HCT116 (cell line): ENCODE results near the gene BRAT1. TPM values are rescaled to one million over a fixed set of nuclear protein-coding genes. Genes with fewer than 3 reads are reported as not detected.

Experiments used
- ATAC-seq: fragments of 200-7000 bp; cut with Tn5 transposase; 2 replicates; pipeline ENCODE4 v1.9.1; 2020; ENCODE audit warnings: mild to moderate bottlenecking, moderate library complexity
- BruUV-seq: library from RNA; stranded (reverse); fragments of 400-500 nt; replicated peaks from 2 replicates; lab custom pipeline; 2021; lab: Mats Ljungman, UMichigan
- CTCF ChIA-PET: fragments of 300-600 bp; sonication (Branson Sonifier 250); formaldehyde crosslinking; loops from one replicate; lab custom pipeline; 2021; ENCODE audit warnings: antibody characterized with exemption; lab: Charles Lee
- POLR2A ChIA-PET: fragments of 300-600, 350-600 bp; sonication (Branson Sonifier 250); formaldehyde crosslinking; loops from one replicate; lab custom pipeline; 2021; ENCODE audit warnings: antibody characterized with exemption; lab: Charles Lee
- RAD21 ChIA-PET, 2 experiments: fragments of 300-600 bp; sonication (Branson Sonifier 250); formaldehyde crosslinking; loops; one replicate each; lab custom pipeline; 2023; ENCODE audit warnings: low total read pairs in 2 of 2; ENCODE audit not compliant: uncharacterized antibody in 2 of 2, unreplicated experiment in 2 of 2, low non-redundant PET in 1 of 2; lab: Charles Lee
- DNase-seq: peaks from one replicate; pipeline ENCODE4 v3.0.0-alpha.2; 2010; ENCODE audit warnings: low read depth, low spot score
- H2AFZ ChIP-seq: fragments of 200-600 bp; shearing (Covaris generic), sonication (generic); 2 replicates; pipeline ENCODE4 v1.6.1; 2017; ENCODE audit warnings: low read depth, mixed run types, mixed read lengths, antibody characterized with exemption, low read length; ENCODE audit not compliant: poor library complexity, severe bottlenecking
- H3K27ac ChIP-seq: 2 replicates; pipeline ENCODE4 v1.5.1; 2012; ENCODE audit warnings: low read depth, low read length
- H3K27me3 ChIP-seq: fragments of 200-600 bp; sonication (generic); 2 replicates; pipeline ENCODE4 v1.6.1; 2016; ENCODE audit warnings: mixed run types, low read length, mixed read lengths; ENCODE audit not compliant: insufficient read depth
- H3K36me3 ChIP-seq, 2 experiments: fragments of 200-500 bp in 1 of 2; fragments of 200-600 bp in 1 of 2; sonication (Bioruptor generic) in 1 of 2; sonication (generic) in 1 of 2; 2 replicates each; pipeline versions ENCODE4 v1.5.1 to v1.6.1; 2014 to 2016; ENCODE audit warnings: low read length in 2 of 2, inconsistent platforms in 1 of 2, mixed read lengths in 1 of 2, mixed run types in 1 of 2; ENCODE audit not compliant: insufficient read depth in 2 of 2, control insufficient read depth in 1 of 2
- H3K4me1 ChIP-seq, 2 experiments: fragments of 200-600 bp in 1 of 2; sonication (generic) in 1 of 2; 2 replicates each; pipeline versions ENCODE4 v1.5.1 to v1.6.1; 2012 to 2017; ENCODE audit warnings: low read length in 2 of 2, inconsistent platforms in 1 of 2, mild to moderate bottlenecking in 1 of 2, mixed read lengths in 1 of 2, mixed run types in 1 of 2, moderate library complexity in 1 of 2; ENCODE audit not compliant: insufficient read depth in 2 of 2, control insufficient read depth in 1 of 2
- H3K4me2 ChIP-seq: fragments of 200-600 bp; sonication (generic); 2 replicates; pipeline ENCODE4 v1.6.1; 2017; ENCODE audit warnings: mixed run types, low read length, mixed read lengths
- H3K4me3 ChIP-seq, 2 experiments: fragments of 200-600 bp in 1 of 2; sonication (generic) in 1 of 2; replicated peaks in 1 of 2; 2 replicates each; pipeline ENCODE4 v1.5.1; 2011 to 2016; ENCODE audit warnings: low read length in 2 of 2, control low read depth in 1 of 2, low read depth in 1 of 2, mild to moderate bottlenecking in 1 of 2, mixed read lengths in 1 of 2, mixed run types in 1 of 2
- H3K79me2 ChIP-seq: fragments of 200-600 bp; sonication (generic); 2 replicates; pipeline ENCODE4 v1.6.1; 2017; ENCODE audit warnings: mild to moderate bottlenecking, mixed run types, low read length, moderate library complexity, mixed read lengths; ENCODE audit not compliant: insufficient read depth
- H3K9ac ChIP-seq: fragments of 200-600 bp; sonication (generic); 2 replicates; pipeline ENCODE4 v1.6.1; 2016; ENCODE audit warnings: low read length, mixed read lengths
- H3K9me2 ChIP-seq: fragments of 200-600 bp; sonication (generic), shearing (Covaris generic); 2 replicates; pipeline ENCODE4 v1.6.1; 2017; ENCODE audit warnings: mixed run types, mild to moderate bottlenecking, moderate library complexity; ENCODE audit not compliant: insufficient read depth
- H3K9me3 ChIP-seq, 2 experiments: fragments of 200-500 bp in 1 of 2; fragments of 200-600 bp in 1 of 2; sonication (Bioruptor generic) in 1 of 2; sonication (generic) in 1 of 2; 2 replicates each; pipeline ENCODE4 v1.6.1; 2014 to 2017; ENCODE audit warnings: low read length in 2 of 2, mixed read lengths in 2 of 2, inconsistent platforms in 1 of 2, low read depth in 1 of 2, mild to moderate bottlenecking in 1 of 2, mixed run types in 1 of 2, moderate library complexity in 1 of 2; ENCODE audit not compliant: control insufficient read depth in 1 of 2, insufficient read depth in 1 of 2
- H4K20me1 ChIP-seq: fragments of 200-600 bp; sonication (generic), shearing (Covaris generic); 2 replicates; pipeline ENCODE4 v1.6.1; 2017; ENCODE audit warnings: mixed run types, mild to moderate bottlenecking, moderate library complexity; ENCODE audit not compliant: insufficient read depth
- CTCF ChIP-seq, 3 experiments: fragments of 200-600 bp in 1 of 3; sonication (generic) in 1 of 3; IDR thresholded peaks in 2 of 3; conservative IDR thresholded peaks in 1 of 3; 2 replicates each; pipeline ENCODE4 v1.5.1; 2012 to 2017; ENCODE audit warnings: low read depth in 2 of 3, low read length in 2 of 3, antibody characterized with exemption in 1 of 3, borderline replicate concordance in 1 of 3, control low read depth in 1 of 3, mild to moderate bottlenecking in 1 of 3, mixed read lengths in 1 of 3, mixed run types in 1 of 3, moderate library complexity in 1 of 3; ENCODE audit not compliant: insufficient read depth in 1 of 3
- EGR1 ChIP-seq: IDR thresholded peaks from 2 replicates; pipeline ENCODE4 v1.6.1; 2012; ENCODE audit warnings: low read depth
- ELF1 ChIP-seq: IDR thresholded peaks from 2 replicates; pipeline ENCODE4 v1.6.1; 2012; ENCODE audit warnings: low read depth, borderline replicate concordance
- EZH2 ChIP-seq: fragments of 200-600 bp; sonication (generic); IDR thresholded peaks from 2 replicates; pipeline ENCODE4 v1.6.1; 2017; ENCODE audit warnings: antibody characterized with exemption, mixed run types
- MAX ChIP-seq: IDR thresholded peaks from 2 replicates; pipeline ENCODE4 v1.6.1; 2012
- POLR2A ChIP-seq: IDR thresholded peaks from 2 replicates; pipeline ENCODE4 v1.7.0; 2011; ENCODE audit warnings: borderline replicate concordance; ENCODE audit not compliant: insufficient read depth, insufficient read length; ENCODE audit errors: extremely low read depth
- POLR2AphosphoS5 ChIP-seq: IDR thresholded peaks from 2 replicates; pipeline ENCODE4 v1.6.1; 2011; ENCODE audit warnings: mild to moderate bottlenecking, low read depth, low read length, moderate library complexity
- RAD21 ChIP-seq: IDR thresholded peaks from 2 replicates; pipeline ENCODE4 v1.6.1; 2012; ENCODE audit warnings: low read depth, mild to moderate bottlenecking
- REST ChIP-seq: IDR thresholded peaks from 2 replicates; pipeline ENCODE4 v1.6.1; 2012; ENCODE audit warnings: low read depth
- SP1 ChIP-seq: IDR thresholded peaks from 2 replicates; pipeline ENCODE4 v1.6.1; 2012; ENCODE audit warnings: low read depth
- TCF7L2 ChIP-seq: IDR thresholded peaks from 2 replicates; pipeline ENCODE4 v1.7.0; 2011; ENCODE audit warnings: borderline replicate concordance, inconsistent platforms; ENCODE audit not compliant: insufficient read depth, insufficient read length; ENCODE audit errors: extremely low read depth
- YY1 ChIP-seq: IDR thresholded peaks from 2 replicates; pipeline ENCODE4 v1.6.1; 2011; ENCODE audit warnings: low read length, low read depth, moderate library complexity, mild to moderate bottlenecking; ENCODE audit not compliant: insufficient replicate concordance; ENCODE audit errors: extremely low read depth
- ZBTB33 ChIP-seq: IDR thresholded peaks from 2 replicates; pipeline ENCODE4 v1.6.1; 2011; ENCODE audit warnings: mild to moderate bottlenecking, low read length, moderate library complexity; ENCODE audit not compliant: insufficient replicate concordance; ENCODE audit errors: extremely low read depth
- intact Hi-C: fragments of 100-400 bp; cut with micrococcal nuclease; formaldehyde crosslinking; loops from 2 replicates; pipeline ENCODE4 v1.10.0; 2022
- total RNA-seq: library from RNA; stranded (reverse); gene quantifications from one replicate; pipeline ENCODE4 v1.2.1, GENCODE V29; 2021; ENCODE audit not compliant: unreplicated experiment

BRAT1 gene
- total RNA-seq, 1 experiment from 2014 or later: 47.6 TPM

GRCh38 chr7:2580636-2581035 lies 25.3 kb upstream of the BRAT1 start:
- CTCF ChIA-PET: no interaction called here
- BruUV-seq: no TSS peak
- intact Hi-C loops: no loop called here

More at GRCh38 chr7:2580636-2581035, 25.3 kb upstream of the BRAT1 start:
- H3K9me2 ChIP-seq: no peaks in the 10 kb centered on the region
- ATAC-seq (no peak), DNase-seq (no peak)
- ChIA-PET POLR2A (no interaction called here), RAD21 (no interaction called here)
- no peak overlapping the region for H3K27ac ChIP-seq
- peaks cover 0 to 4% of the 10 kb centered on the region in 2 experiments; a peak in 1 of 4 replicates for H3K36me3 ChIP-seq
- no peaks in the 10 kb centered on the region for H3K79me2 ChIP-seq
- TF ChIP-seq MAX (no peak), REST (no peak), TCF7L2 (no peak), RAD21 (no peak), EZH2 (no peak), SP1 (no peak), CTCF (IDR thresholded peaks at IDR 0.05 in 2 of 3, conservative IDR thresholded peaks at IDR 0.05 in 1 of 3; ENCODE audit: borderline replicate concordance in 1 of 3, insufficient read depth in 1 of 3, low read depth in 2 of 3, low read length in 2 of 3) (no peak), YY1 (no peak), EGR1 (no peak), ZBTB33 (no peak), ELF1 (no peak), POLR2A (no peak), POLR2AphosphoS5 (no peak)
- H3K9me3 ChIP-seq: no peaks in the 10 kb centered on the region
- H4K20me1 ChIP-seq: no peaks in the 10 kb centered on the region
- H3K4me3 ChIP-seq: no peak overlapping the region
- no peaks in the 10 kb centered on the region for H3K27me3 ChIP-seq
- no peak overlapping the region for H3K9ac ChIP-seq
- H2AFZ ChIP-seq: no peak overlapping the region
- H3K4me2 ChIP-seq: no peak overlapping the region
- no peaks in the 10 kb centered on the region for H3K4me1 ChIP-seq
